HG03108 (cell line): ENCODE data around the gene RNF25.

Experiments used
- ATAC-seq: cut with Tn5 transposase; IDR thresholded peaks from one replicate; pipeline ENCODE4 v1.9.1; 2021; ENCODE audit warnings: moderate library complexity; ENCODE audit not compliant: unreplicated experiment

RNF25 gene, protein sequence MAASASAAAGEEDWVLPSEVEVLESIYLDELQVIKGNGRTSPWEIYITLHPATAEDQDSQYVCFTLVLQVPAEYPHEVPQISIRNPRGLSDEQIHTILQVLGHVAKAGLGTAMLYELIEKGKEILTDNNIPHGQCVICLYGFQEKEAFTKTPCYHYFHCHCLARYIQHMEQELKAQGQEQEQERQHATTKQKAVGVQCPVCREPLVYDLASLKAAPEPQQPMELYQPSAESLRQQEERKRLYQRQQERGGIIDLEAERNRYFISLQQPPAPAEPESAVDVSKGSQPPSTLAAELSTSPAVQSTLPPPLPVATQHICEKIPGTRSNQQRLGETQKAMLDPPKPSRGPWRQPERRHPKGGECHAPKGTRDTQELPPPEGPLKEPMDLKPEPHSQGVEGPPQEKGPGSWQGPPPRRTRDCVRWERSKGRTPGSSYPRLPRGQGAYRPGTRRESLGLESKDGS

DNA sequence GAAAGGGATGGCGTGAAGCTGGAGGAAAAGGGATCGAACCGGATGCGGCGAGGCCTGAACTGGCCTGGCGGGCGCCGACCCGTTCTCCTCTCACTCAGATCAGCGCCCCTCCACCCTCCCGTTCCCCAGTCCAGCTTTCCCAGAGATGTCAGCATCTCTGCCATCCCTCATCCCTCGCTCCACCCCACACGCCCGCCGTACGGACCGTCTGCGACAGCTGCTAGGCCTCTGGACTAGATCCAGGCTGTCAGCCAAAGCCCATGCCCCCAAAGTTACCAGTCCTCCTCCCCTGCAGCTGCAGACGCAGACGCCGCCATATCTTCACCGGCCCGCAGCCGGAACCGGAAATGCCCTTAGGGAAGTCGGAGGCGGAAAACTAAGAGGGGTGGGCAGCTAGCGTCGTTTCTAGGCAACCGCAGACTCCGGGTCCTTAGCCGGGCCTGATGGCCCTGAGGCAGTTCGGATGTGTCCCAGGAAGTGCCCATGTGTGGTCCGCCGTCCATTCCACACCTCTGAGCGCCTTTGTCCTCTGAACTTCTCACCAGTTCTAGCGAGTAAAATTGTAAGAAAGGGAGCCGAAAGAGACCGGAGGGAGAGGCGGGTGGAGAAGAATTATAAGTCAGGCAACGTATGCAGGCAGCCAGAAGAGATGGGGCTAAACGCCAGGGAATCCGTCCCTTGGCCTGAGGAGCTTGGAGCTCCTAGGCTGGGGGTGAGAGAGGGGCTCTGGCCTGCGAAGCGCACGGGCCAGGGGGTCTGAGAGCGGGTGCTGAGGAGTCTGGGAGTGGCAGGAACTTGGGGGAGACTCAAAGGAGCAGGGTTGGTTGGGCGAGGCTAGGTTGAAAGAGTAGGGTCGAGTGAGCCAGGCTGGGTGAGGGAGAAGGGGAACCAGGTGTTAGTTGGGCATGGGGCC, at the start of gene RNF25, which contains the start of gene STK36:
RNF25 (minus strand) TSS at position 349 of the 913 bp plus-strand sequence; CDS start at position 317, 32 bp downstream.
STK36 (plus strand) TSS at position 433 of the 913 bp plus-strand sequence. CDS start 744 bp downstream, outside the sequence.
- peak; percentile 98 for ATAC-seq

DNA sequence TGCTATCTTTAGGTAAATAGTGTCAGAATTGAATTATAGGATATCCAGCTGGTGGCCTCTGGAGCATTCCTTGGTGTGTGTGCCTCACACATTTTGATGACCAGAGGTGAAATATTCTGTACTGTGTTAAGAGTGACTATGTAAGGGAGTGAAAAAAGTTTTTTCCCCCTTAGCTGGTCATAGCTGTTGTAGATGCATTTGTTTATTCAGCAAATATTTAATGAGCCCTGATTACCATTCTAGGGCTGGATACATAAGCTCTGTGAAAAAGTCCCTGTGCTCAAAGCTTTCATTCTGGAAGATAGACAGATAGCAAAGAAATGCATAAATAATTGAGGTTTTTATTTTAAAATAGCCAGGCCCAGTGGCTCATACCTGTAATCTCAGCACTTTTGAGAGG, 49.7 kb upstream of the RNF25 start:
- no peak for ATAC-seq

DNA sequence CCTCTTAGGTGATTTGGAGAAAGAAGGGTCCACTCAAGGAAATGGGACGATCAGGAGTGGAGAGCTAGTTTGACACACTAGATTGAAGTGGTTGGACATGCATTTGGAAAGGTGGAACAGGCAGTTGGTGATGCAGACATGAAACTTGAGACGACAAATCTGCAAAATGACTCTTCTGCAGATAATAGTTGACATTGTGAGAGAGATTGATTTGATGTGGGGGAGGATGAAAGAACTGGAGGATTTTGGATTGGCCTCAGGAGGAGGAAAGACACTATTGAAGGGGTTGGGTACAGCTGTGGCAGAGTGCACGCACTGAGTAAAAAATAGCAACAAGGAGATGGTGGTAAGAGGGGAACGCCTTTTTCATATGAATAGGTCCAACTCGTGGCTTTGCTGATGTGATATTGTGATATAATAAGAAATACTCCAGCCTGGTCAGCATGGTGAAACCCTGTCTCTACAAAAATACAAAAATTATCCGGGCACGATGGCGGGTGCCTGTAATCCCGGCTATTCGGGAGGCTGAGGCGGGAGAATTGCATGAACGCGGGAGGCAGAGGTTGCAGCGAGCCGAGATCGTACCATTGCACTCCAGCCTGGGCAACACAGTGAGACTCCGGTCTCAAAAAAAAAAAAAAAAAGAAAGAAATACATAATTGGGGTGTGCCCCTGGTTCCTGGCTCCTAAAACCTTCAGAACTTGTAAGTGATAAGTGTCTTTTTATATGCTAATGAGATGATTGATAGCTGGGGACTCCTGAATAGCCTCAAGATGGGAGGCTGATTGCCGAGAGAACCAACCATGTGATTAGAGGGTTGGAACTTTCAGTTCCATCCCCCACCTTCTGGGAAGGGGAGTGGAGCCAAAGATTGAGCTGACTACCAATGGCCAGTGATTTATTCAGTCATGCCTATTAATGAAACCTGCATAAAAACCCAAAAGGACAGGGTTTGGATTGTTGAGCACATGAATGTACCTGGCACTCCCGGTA, 48.5 kb upstream of the RNF25 start:
- no peak for ATAC-seq

DNA sequence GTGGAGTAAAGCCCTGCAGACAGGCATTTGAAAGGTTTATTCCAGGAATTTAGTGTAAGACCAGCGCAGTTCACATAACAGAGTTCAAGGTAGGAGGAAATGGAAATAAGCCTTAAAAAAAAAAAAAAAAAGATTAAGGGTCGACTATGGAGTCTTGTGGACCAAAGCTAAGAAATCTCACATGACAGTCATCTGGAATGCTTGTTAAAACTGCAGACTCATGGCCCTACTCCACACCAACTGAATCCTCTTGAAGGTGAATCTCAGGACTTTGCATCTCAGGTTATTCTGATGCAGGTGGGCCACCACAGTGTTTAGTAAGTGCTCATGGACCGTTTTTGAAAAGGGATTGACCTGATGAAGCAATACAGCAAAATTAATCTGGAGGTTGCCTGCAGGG, 47.7 kb upstream of the RNF25 start:
- no peak for ATAC-seq

DNA sequence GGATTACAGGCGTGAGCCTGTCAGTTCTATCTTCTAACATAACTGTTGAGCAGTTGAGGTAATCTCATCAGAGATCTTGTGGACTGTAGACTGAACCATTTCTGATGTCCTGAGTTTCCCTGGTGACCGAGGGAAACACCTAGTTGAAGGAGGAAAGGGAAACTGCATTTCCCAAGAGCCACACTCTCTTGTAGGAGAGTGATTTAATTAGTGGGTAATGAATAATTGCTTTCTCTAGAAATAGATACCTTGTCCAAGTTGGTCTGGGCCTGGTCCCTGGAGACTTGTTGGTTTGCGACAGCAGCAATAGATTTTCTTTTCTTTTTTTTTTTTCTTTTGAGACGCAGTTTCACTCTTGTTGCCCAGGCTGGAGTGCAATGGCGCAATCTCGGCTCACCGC, 46.3 kb upstream of the RNF25 start:
- no peak for ATAC-seq

DNA sequence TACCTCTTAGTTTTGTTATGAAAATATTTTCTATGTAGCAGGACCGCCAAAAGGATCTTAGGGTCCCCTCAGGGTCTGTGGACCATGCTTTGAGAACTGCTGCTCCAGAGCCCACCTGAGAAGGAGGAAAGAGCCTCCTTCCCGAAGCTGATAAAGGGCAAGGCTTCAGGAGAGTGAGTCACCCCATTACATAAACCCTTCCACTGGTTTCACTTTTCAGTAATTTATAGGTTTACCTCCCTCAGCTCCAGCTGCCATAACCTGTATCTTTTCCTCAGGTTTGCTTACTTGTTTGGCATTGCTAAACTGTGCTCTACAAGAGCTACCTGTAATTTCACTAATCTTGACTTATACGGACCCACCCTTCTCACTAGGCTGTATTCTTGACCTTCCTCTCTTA, 45.5 kb upstream of the RNF25 start:
- no peak for ATAC-seq

DNA sequence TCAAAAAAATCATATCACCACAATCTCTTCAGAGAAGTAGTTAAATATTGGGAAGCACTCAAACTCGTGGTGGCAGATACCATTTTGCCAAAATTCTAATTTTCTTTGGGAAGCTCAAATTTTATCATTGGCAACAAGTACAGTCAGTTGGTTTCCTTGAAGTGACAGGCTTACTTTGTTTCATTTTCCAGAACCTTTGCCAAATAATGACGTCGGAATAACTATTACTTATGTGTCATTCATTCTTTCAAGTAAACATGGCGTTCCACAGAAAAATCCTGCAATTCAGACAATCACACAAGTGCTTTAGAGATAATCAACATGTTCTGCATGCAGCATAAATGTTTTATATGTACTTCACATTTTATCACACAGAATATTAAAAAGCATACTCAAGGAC, 44.3 kb upstream of the RNF25 start:
- ATAC-seq, result no peak

DNA sequence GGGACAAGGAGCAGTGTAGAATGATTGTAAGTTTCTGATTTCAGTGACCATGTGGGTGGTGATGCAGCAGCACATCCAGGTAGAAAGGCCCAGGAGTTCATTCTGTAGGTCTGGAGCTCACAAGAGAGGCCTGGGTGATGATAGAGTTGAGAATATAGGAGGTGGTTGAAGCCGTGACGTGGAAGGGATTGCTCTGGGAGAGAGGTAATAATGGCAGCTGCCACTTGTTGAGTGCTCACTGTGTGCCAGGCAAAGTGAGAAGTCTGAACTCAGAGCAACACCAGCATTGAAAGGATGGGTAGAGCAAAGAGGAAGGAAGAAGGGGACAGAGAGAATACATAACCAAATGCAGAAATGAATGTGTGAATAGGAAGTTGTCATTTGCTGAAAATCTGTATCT, 42.1 kb upstream of the RNF25 start:
- ATAC-seq, result no peak

DNA sequence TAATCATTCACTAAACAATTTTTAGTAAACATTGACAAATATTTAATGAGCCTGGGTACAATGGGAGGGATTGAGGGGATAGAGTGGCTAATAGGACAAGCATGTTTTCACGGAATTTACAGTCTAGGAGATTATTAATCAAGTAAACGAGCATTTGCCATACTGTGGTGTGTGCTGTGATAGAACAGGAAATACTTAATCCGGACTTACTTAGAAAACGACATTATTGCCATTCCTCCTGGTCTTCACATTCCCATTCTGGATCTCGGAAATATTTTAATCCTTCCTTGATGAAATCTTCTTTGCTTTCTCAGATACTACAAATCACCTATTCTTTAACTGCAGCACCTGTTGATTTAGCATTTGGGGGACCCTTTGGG, 39.7 kb upstream of the RNF25 start:
- ATAC-seq, result no peak

DNA sequence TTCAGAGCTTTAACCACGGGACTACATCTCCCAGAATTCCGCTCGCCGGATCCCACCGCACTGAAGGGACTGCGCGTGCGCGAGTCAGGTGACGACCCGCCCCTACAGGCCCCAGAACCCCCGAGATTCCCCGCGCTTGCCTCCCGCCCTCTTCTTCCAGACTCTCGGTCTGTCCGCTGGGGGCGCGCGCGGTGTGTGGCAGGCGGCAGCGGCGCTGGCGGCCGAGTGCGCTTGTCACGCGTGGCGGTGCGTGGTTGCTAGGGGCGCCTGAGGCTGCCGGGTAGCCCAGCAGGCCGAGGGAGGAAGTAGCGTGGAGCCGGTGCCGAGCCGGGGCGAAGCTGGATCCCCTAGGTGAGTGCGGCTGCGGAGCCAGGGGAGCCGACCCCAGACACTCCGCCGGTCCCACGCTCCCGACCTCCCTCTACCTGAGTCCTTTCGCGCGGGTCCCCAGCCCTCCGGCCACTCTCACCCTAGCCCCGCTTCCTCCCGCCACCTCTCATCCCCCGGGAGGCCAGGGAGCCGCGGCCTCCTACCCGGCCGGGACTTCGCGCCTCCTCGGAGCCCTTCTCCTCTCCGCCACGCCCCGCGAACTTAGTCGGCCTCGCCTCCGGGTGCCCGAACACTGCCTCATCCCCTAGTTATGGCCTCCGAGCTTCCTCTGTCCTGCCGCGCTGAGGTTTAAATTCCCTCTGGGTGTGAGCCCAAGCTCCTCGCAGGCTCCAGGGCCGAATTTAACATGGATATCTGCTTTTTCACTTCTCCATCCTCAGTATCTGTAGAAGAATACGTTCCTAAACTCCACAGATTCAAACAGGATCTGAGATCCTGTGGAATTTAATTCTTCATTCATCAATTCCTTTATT, 39.1 kb upstream of the RNF25 start, which contains the start of gene TTLL4:
TTLL4 (plus strand) TSS at position 149 of the 863 bp plus-strand sequence. CDS start 26,842 bp downstream, outside the sequence.
- ATAC-seq, result peak; percentile 94

DNA sequence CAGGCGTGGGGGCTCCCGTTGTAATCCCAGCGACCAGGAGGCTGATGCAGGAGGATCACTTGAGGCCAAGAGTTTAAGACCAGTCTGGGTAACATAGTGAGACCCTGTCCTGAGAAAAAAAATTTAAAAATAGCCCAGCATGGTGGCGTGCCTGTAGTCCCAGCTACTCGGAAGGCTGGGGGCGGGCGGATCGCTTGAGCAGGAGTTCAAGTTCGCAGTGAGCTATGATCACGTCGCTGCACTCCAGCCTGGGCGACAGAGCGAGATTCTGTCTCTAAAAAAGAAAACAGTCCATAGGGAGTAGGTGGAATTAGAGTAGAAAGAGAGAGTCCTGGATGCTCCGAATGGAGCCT, 38.5 kb upstream of the RNF25 start:
- ATAC-seq, result no peak

DNA sequence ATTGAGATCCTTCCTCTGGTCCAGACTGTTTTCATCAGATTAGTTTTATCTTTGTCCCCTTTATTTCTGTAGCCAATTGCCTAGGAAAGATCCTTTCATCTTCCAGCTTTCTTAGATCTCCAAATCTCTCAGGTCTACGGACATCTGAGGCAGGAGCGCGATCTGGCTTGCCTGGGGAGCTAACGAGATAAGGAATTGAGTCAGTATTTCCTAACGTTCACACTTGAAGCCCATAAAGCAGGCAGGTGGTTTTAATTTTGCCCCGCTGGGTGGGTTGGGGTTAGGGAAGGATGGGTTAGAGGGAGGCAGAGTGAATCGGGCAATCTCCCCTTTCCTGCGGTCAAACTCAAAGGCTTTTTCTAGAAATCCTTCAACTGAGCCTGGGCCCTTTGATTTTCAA, 38.1 kb upstream of the RNF25 start:
- ATAC-seq, result no peak

DNA sequence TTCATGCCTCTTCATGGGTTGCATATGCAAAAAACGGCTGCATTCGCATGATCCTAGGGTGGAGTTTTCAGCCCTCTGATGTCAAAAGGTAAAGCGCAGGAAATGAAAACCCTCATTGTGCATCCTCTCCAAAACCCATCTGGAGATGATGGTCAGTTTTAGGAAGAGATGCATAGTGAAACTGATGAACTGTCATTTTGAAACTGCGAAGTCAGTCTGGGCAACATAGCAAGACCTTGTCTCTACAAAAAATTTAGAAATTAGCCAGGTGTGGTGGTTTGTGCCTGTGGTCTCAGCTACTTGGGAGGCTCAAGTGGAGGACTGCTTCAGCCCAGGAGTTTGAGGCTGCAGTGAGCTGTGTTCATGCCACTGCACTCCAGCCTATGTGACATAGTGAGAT, 36.3 kb upstream of the RNF25 start:
- no peak for ATAC-seq

DNA sequence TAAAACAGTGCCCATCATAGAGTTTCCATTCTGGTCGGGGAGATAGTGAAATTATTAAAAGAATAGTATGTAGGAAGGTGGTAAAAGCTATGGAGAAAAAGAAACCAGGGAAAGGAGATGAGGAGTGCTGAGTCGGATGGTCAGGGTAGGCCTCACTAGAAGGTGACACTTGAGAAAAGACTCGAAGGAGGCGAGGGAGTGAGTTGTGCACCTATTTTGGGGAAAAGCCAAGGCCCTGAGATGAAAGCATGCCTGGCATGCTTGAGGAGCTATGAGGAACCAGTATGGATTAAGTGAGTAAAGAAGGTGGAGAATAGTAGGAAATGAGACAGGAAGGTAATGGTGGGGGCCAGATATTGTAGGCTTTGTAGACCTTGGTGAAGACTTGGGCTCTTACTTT, 31.5 kb upstream of the RNF25 start:
- no peak for ATAC-seq

DNA sequence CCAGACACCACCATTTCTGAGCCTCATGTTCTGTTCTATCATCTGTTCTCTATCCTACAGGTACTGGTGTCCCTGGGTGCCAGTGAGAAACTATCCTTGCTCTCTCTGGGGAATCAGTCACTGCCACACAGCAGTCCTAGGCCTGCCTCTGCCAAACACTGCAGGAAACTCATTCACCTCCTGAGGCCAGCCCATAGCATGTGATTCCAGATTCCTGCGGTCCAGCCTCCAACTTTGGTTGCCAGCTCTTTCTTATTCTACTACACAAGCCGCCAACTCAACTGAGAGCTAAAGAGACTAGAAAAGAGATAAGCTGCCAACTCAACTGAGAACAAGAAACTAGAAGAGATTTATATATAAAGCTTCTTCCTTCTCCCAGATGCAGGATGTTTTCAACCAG, 30.0 kb upstream of the RNF25 start:
- no peak for ATAC-seq

DNA sequence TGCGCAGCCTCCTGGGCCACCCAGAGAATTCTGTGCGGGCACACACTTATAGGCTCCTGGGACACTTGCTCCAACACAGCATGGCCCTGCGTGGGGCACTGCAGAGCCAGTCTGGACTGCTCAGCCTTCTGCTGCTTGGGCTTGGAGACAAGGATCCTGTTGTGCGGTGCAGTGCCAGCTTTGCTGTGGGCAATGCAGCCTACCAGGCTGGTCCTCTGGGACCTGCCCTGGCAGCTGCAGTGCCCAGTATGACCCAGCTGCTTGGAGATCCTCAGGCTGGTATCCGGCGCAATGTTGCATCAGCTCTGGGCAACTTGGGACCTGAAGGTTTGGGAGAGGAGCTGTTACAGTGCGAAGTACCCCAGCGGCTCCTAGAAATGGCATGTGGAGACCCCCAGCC, 27.1 kb upstream of the RNF25 start:
- no peak for ATAC-seq

DNA sequence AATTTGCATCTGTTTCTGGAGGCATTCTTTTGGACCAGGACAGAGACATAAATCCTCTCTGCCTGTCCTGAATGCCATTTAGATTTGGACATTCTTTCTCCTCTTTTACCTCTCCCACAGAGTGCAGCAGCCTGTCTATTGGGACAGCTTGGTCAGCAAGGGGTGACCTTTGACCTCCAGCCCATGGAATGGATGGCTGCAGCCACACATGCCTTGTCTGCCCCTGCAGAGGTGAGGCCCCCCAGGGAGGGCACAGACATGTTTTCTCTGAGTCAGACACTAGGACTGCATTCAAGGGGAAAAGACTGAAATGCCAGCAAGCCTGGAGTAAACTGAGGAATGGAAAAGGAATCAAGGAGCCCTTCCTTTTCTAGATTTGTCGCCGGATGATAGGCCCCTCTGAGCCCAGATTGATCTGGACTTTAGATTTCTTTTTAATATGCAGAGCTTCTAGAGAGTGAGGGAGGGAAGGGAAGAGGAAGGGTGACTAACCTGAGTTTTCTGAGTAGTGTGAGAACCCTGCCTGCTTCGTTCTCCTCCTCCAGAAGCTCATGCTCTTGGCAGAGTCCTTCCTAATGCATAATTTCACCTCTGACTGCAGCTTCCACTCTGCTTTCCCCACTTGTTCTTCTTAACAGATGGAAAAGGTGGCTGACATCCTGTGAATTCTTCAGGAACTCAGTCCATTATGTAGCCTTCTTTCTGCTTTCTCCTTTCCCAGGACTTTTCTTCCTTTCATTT, 22.8 kb upstream of the RNF25 start:
- ATAC-seq, result no peak

DNA sequence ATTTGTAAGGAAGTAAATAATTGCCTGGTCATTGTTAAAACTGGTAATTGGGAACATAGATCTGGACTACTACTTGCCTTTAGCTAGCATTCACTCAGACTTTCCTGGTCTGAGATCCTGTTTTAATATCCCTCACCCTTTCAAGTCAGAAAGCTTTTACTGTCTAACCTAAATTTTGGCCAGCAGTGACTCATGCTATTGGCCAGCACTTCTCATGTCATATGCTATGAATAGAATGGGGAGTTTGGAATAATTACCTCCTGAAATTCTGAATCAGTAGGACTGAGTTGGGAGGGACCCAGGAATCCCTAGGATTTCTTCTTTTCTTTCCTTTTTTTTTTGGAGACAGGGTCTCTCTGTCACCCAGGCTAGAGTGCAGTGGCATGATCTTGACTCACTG, 19.4 kb upstream of the RNF25 start:
- ATAC-seq, result no peak
